Osteoblast (primary cell): ENCODE results near the gene SLC7A8. TPM values are rescaled to one million over a fixed set of nuclear protein-coding genes. Genes with fewer than 3 reads are reported as not detected.

Experiments used
- DNase-seq: peaks from one replicate; pipeline ENCODE4 v3.0.0; 2011; ENCODE audit warnings: low spot score, mixed read lengths; ENCODE audit not compliant: insufficient read length; ENCODE audit errors: missing footprints
- H2AFZ ChIP-seq: 2 replicates; pipeline ENCODE4 v1.6.0; 2011; ENCODE audit warnings: mild to moderate bottlenecking, low read length
- H3K27ac ChIP-seq: 2 replicates; pipeline ENCODE4 v1.5.1; 2011; ENCODE audit warnings: mild to moderate bottlenecking, low read depth, low read length, moderate library complexity
- H3K27me3 ChIP-seq: 2 replicates; pipeline ENCODE4 v1.6.0; 2012; ENCODE audit warnings: mild to moderate bottlenecking, control low read depth, inconsistent platforms, low read length, moderate library complexity; ENCODE audit not compliant: insufficient read depth
- H3K36me3 ChIP-seq: 2 replicates; pipeline ENCODE4 v1.5.1; 2011; ENCODE audit warnings: mild to moderate bottlenecking, low read length, control low read depth, moderate library complexity; ENCODE audit not compliant: insufficient read depth
- H3K4me1 ChIP-seq: 2 replicates; pipeline ENCODE4 v1.5.1; 2011; ENCODE audit warnings: mild to moderate bottlenecking, low read length, control low read depth, moderate library complexity; ENCODE audit not compliant: insufficient read depth
- H3K4me2 ChIP-seq: 2 replicates; pipeline ENCODE4 v1.6.0; 2011; ENCODE audit warnings: mild to moderate bottlenecking, low read length; ENCODE audit not compliant: insufficient read depth
- H3K4me3 ChIP-seq: fragments of 200-600 bp; sonication (generic); 3 replicates; pipeline ENCODE4 v1.5.1; 2012; ENCODE audit warnings: mild to moderate bottlenecking, low read length, inconsistent platforms; ENCODE audit not compliant: insufficient read depth
- H3K79me2 ChIP-seq: 2 replicates; pipeline ENCODE4 v1.6.0; 2012; ENCODE audit warnings: mild to moderate bottlenecking, low read length, control low read depth, inconsistent platforms; ENCODE audit not compliant: insufficient read depth
- H3K9me3 ChIP-seq: 2 replicates; pipeline ENCODE4 v1.5.1; 2011; ENCODE audit warnings: low read depth, low read length, control low read depth
- H4K20me1 ChIP-seq: 2 replicates; pipeline ENCODE4 v1.6.0; 2012; ENCODE audit warnings: mild to moderate bottlenecking, low read length, control low read depth; ENCODE audit not compliant: insufficient read depth
- CTCF ChIP-seq: IDR thresholded peaks from 2 replicates; pipeline ENCODE4 v1.5.1; 2011; ENCODE audit warnings: mild to moderate bottlenecking, low read depth, low read length, moderate library complexity; ENCODE audit errors: extremely low read depth
- total RNA-seq: library from RNA; depleted of rRNA; stranded (reverse); fragments of >200 nt; gene quantifications from 2 replicates; pipeline ENCODE4 v1.2.3, GENCODE V29; 2012

SLC7A8 gene
- total RNA-seq, 1 donor = 4.3 TPM

GRCh38 chr14:23141706-23142444 is 41.6 kb downstream of the SLC7A8 start:
- TF ChIP-seq CTCF = no peak
- Histone ChIP-seq H3K4me1 (peaks cover 9% of the 10 kb centered on the region), H3K27me3 (peaks cover 6% of the 10 kb centered on the region), H3K9me3 (no peaks in the 10 kb centered on the region), H3K36me3 (no peaks in the 10 kb centered on the region), H4K20me1 (no peaks in the 10 kb centered on the region), H3K4me3 (no peak overlapping the region), H3K79me2 (no peaks in the 10 kb centered on the region), H2AFZ (no peak overlapping the region), H3K4me2 (no peak overlapping the region), H3K27ac (no peak overlapping the region)
- DNase-seq = peak; percentile 80

GRCh38 chr14:23140371-23140770 is 43.1 kb downstream of the SLC7A8 start:
- no peak overlapping the region for H3K27ac ChIP-seq
- no peak for TF ChIP-seq CTCF
- H3K27me3 ChIP-seq = peaks cover 6% of the 10 kb centered on the region
- H3K4me1 ChIP-seq = peaks cover 6% of the 10 kb centered on the region
- no peak overlapping the region for H3K4me3 ChIP-seq
- H3K36me3 ChIP-seq = no peaks in the 10 kb centered on the region
- H3K79me2 ChIP-seq = no peaks in the 10 kb centered on the region
- H3K9me3 ChIP-seq = no peaks in the 10 kb centered on the region
- DNase-seq = no peak
- H3K4me2 ChIP-seq = no peak overlapping the region
- H4K20me1 ChIP-seq = no peaks in the 10 kb centered on the region
- H2AFZ ChIP-seq = no peak overlapping the region

GRCh38 chr14:23139874-23140273 is 43.6 kb downstream of the SLC7A8 start:
- Histone ChIP-seq H2AFZ (no peak overlapping the region), H4K20me1 (no peaks in the 10 kb centered on the region), H3K79me2 (no peaks in the 10 kb centered on the region)

More at GRCh38 chr14:23139874-23140273, 43.6 kb downstream of the SLC7A8 start:
- Histone ChIP-seq H3K4me1 (peaks cover 6% of the 10 kb centered on the region), H3K36me3 (no peaks in the 10 kb centered on the region), H3K27me3 (peaks cover 6% of the 10 kb centered on the region), H3K4me3 (no peak overlapping the region), H3K9me3 (no peaks in the 10 kb centered on the region), H3K27ac (no peak overlapping the region), H3K4me2 (no peak overlapping the region)
- TF ChIP-seq CTCF = no peak
- DNase-seq = no peak
